ENCODE data around the gene GLYATL2. TPM values are rescaled to one million over a fixed set of nuclear protein-coding genes. Genes with fewer than 3 reads are reported as not detected.

Gene GLYATL2
- total RNA-seq, 1 experiment from 2014 or later, result not detected

DNA sequence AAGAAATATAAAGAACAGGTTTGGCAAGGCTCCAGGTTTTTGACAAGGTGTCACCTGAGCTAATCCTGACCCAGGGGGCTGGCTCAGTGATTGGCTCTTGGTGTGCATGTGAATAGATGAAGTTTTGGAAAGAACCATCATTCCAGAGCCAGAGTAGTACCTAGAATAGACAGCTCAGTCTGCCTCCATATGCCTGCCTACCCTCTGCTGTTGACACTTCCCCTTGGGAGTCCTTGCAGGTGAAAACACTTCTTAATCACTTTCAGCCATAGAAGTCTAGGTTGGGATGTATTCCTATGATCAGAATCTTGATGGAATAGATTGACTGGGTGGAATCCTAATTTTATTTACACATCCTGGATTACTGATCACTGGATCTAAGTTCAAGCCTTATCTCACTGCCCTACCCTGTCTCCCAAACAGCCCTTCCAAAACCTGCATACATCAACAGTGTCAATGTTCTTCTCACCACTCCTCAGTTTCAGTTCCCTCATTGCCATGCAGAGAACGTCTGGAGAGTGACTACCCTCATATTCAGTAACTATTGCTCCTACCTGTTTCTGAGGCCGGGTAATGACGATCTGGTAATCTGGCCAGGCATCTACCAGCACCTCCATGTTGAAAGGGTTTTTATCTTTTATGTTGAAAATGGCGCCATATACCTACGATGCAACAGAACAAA is 6.7 kb downstream of the GLYATL2 start:
- 0 out of 2 replicates have a peak, but pooled peaks cover 2% of the 10 kb centered on the region for H3K27me3 ChIP-seq (ENCODE audit: control insufficient read depth, insufficient read depth, low read length)
- no peaks in the 10 kb centered on the region for H3K9me3 ChIP-seq (ENCODE audit: control insufficient read depth, insufficient read depth, low read depth, low read length)
- no TSS peak for BruUV-seq (replicated peaks)
- ChIA-PET POLR2A (no interaction called here), CTCF (no interaction called here)
- H3K36me3 ChIP-seq (ENCODE audit: control insufficient read depth, insufficient read depth, low read length), result no peaks in the 10 kb centered on the region
- H3K27ac ChIP-seq (ENCODE audit: low read length), result no peak overlapping the region
- DNase-seq (ENCODE audit: low read depth, low spot score) (no peak), ATAC-seq (no peak)
- in situ Hi-C loops (cut with HindIII; ENCODE audit: low pct_unique_long_range_greater_than_20kb, low sequenced_read_pairs) (no loop called here), intact Hi-C loops (cut with micrococcal nuclease; ENCODE audit: unreplicated experiment) (no loop called here)
- TF ChIP-seq, protein P1, sequence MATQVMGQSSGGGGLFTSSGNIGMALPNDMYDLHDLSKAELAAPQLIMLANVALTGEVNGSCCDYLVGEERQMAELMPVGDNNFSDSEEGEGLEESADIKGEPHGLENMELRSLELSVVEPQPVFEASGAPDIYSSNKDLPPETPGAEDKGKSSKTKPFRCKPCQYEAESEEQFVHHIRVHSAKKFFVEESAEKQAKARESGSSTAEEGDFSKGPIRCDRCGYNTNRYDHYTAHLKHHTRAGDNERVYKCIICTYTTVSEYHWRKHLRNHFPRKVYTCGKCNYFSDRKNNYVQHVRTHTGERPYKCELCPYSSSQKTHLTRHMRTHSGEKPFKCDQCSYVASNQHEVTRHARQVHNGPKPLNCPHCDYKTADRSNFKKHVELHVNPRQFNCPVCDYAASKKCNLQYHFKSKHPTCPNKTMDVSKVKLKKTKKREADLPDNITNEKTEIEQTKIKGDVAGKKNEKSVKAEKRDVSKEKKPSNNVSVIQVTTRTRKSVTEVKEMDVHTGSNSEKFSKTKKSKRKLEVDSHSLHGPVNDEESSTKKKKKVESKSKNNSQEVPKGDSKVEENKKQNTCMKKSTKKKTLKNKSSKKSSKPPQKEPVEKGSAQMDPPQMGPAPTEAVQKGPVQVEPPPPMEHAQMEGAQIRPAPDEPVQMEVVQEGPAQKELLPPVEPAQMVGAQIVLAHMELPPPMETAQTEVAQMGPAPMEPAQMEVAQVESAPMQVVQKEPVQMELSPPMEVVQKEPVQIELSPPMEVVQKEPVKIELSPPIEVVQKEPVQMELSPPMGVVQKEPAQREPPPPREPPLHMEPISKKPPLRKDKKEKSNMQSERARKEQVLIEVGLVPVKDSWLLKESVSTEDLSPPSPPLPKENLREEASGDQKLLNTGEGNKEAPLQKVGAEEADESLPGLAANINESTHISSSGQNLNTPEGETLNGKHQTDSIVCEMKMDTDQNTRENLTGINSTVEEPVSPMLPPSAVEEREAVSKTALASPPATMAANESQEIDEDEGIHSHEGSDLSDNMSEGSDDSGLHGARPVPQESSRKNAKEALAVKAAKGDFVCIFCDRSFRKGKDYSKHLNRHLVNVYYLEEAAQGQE (IDR thresholded peaks at IDR 0.05; ENCODE audit: insufficient read depth in 1 of 2, low read depth in 2 of 2, low read length in 1 of 2), result no peak
- no peak for TF ChIP-seq POLR2AphosphoS5 (IDR thresholded peaks at IDR 0.05; ENCODE audit: low read depth, low read length)
- TF ChIP-seq, protein P2, sequence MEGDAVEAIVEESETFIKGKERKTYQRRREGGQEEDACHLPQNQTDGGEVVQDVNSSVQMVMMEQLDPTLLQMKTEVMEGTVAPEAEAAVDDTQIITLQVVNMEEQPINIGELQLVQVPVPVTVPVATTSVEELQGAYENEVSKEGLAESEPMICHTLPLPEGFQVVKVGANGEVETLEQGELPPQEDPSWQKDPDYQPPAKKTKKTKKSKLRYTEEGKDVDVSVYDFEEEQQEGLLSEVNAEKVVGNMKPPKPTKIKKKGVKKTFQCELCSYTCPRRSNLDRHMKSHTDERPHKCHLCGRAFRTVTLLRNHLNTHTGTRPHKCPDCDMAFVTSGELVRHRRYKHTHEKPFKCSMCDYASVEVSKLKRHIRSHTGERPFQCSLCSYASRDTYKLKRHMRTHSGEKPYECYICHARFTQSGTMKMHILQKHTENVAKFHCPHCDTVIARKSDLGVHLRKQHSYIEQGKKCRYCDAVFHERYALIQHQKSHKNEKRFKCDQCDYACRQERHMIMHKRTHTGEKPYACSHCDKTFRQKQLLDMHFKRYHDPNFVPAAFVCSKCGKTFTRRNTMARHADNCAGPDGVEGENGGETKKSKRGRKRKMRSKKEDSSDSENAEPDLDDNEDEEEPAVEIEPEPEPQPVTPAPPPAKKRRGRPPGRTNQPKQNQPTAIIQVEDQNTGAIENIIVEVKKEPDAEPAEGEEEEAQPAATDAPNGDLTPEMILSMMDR (IDR thresholded peaks at IDR 0.05), result no peak
- TF ChIP-seq TCF7L2 (IDR thresholded peaks at IDR 0.05; ENCODE audit: low read depth, low read length), result no peak
- no peak for TF ChIP-seq SIN3A (IDR thresholded peaks at IDR 0.05; ENCODE audit: borderline replicate concordance, insufficient read depth, low read depth, low read length)
- no peak overlapping the region for H3K4me3 ChIP-seq (ENCODE audit: low read depth in 2 of 2, low read length in 2 of 2)
- no peaks in the 10 kb centered on the region for H3K4me1 ChIP-seq (ENCODE audit: control insufficient read depth, insufficient read depth, low read length)

DNA sequence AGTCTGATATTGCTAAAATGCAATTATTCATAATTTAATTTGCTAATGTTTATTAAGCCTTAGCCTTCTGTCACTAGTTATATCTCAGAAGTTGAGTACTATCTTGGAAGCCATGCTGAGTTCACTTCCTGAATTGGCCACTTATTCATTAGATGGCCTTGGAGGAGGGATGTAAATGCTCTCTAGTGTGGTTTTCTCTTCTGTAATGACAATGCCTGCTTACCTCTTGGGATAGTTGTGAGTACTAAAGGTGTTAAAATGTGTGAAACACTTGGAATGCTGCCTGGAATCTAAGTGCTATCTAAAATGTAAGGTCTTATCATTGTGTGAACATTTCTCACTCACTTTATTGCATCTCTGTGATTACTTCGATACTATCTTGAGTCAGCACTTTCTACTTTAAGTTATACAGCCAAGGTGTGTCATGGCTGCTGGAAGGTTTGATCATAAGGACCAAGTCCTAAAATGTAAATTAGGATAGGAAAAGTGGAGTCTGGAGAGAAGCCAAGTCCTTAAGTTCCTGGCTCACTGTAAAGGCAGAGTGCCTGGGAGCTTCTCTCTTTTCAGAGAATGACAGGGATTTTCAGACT is 12.4 kb downstream of the GLYATL2 start:
- no peak for ATAC-seq
- peaks cover 19% of the 10 kb centered on the region; the same call in 1 of the 2 replicates for H3K27me3 ChIP-seq (ENCODE audit: control insufficient read depth, insufficient read depth, low read length)
- H3K36me3 ChIP-seq (ENCODE audit: control insufficient read depth, insufficient read depth, low read length), result no peaks in the 10 kb centered on the region
- intact Hi-C loops (cut with micrococcal nuclease; ENCODE audit: unreplicated experiment), result no loop called here
- no peak overlapping the region for H3K27ac ChIP-seq (ENCODE audit: low read length)
- ChIA-PET CTCF (interaction anchor here (0.5 kb wide), 1 partner anchor 270 kb away, joined by 3 read pairs; no protein-coding TSS in a partner anchor), POLR2A (no interaction called here)
- no peak for DNase-seq (ENCODE audit: low read depth, low spot score)
- TF ChIP-seq SIN3A (IDR thresholded peaks at IDR 0.05; ENCODE audit: borderline replicate concordance, insufficient read depth, low read depth, low read length) (no peak), TCF7L2 (IDR thresholded peaks at IDR 0.05; ENCODE audit: low read depth, low read length) (no peak), POLR2AphosphoS5 (IDR thresholded peaks at IDR 0.05; ENCODE audit: low read depth, low read length) (no peak)
- TF ChIP-seq, protein P1 (IDR thresholded peaks at IDR 0.05; ENCODE audit: insufficient read depth in 1 of 2, low read depth in 2 of 2, low read length in 1 of 2), result no peak
- TF ChIP-seq, protein P2 (IDR thresholded peaks at IDR 0.05), result no peak
- no peaks in the 10 kb centered on the region for H3K9me3 ChIP-seq (ENCODE audit: control insufficient read depth, insufficient read depth, low read depth, low read length)
- no TSS peak for BruUV-seq (replicated peaks)
- in situ Hi-C loops (cut with HindIII; ENCODE audit: low pct_unique_long_range_greater_than_20kb, low sequenced_read_pairs), result no loop called here
- no peaks in the 10 kb centered on the region for H3K4me1 ChIP-seq (ENCODE audit: control insufficient read depth, insufficient read depth, low read length)
- H3K4me3 ChIP-seq (ENCODE audit: low read depth in 2 of 2, low read length in 2 of 2), result no peak overlapping the region
